C1 segment of cervical spinal cord (tissue), 14 donors: Measurements from ENCODE around the gene HSCB.
A peak's percentile ranks its signal among the peaks of the same experiment; 100 is the strongest.
"Not testable (repeated sequence)": the region's sequence is repeated elsewhere in the genome, so short reads cannot be mapped to it uniquely, and the experiment has no call there.

ENCODE experiments used
- DNase-seq, 14 donors: peaks; one replicate each; lab custom pipeline; 2025; lab: John Stamatoyannopoulos, UW

The HSCB gene

DNA sequence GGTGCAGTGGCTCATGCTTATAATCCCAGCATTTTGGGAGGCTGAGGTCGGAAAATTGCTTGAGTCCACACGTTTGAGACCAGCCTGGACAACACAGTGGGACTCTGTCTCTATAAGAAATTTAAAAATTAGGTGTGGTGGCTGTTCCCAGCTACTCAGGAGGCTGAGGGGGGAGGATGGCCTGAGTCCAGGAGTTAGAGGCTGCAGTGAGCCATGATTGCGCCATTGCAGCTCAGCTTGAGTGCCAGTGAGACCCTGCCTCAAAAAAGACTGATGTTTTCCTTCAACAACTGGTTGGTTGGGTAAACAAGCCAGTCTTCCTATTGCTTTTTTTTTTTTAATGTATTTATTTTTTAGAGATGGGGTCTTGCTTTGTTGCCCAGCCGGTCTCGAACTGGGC is 49.3 kb downstream of the HSCB start:
- no peak for DNase-seq

DNA sequence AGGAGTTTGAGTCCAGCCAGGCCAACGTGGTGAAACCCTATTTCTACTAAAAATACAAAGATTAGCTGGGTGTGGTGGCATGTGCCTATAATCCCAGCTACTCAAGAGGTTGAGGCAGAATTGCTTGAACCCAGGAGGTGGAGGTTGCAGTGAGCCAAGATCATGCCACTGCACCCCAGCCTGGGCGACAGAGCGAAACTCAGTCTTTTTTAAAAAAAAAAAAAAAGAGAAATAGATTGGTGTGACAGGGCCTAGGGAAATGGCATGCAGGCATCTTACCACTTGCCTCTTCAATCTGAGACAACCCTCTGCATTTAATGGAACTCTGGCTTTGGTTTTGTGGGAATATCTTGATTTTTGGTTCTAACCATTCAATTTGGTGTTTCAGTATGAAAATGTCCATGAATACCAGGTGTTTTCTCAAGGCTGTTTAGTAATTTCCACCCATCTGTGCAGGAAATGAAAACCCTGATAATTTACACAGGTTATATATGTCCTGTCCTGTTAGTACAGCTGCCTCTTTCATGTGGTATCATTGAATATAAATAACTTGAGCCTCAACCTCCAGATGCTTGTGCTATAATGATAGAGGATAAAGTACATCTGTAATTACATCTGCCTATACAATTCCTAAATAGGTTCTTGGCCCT is 50.1 kb downstream of the HSCB start:
- DNase-seq, result no peak

DNA sequence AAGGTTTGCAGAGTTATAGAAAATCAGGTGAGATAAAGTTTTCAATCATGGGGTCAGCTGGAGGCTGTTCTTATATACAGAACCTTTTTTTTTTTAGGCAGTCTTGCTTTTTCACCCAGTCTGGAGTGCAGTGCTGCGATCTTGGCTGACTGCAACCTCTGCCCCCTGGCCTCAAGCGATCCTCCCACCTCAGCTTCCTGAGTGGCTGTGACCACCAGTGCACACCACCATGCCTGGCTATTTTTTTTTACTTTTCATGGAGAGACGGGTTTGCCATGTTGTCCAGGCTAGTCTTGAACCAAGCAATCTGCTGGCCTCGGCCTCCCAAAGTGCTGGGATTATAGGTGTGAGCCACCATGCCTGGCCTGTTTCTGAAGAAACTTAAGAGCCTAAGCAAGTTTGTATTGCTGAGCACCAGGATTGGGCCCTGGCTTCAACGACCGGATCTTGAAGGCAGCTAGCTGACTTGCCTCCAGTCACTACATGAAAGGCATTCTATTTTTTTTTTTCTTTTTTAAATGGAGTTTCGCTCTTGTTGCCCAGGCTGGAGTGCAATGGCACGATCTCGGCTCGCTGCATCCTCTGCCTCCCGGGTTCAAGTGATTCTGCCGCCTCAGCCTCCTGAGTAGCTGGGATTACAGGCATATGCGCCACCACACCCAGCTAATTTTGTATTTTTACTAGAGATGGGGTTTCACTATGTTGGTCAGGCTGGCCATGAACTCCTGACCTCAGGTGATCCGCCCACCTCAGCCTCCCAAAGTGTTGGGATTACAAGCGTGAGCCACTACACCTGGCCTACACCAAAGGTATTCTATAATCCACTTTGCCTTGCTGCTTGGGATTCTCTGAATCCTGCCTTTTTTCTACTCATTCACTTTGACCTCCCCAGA is 50.9 kb downstream of the HSCB start:
- no peak for DNase-seq

DNA sequence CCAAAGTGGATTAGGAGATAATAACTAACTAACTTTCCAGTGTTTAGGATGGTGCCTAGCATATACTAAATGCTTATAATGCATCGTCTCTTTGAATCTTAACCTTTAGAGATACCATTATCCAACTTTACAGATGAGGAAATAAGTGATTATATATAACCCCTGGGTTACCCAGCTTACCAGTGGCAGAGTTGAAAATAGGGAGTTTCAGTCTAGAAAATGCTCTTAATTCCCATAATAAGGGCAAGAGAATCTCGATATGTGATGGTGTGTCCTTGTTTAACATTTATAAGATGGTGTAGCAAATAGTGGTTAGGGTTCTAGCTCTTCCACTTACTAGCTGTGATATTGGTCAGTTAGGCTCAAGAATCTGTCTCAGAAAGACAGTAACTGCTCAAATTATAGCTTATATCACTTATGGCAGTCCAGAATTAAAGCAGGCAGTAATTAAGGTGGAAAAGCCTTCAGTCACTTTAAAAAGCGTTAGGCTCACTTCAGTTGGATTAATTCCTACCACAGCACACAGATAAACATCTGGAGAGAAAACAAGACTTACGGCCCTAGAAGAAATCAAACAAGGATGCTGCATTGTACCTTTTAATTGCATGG is 52.2 kb downstream of the HSCB start:
- DNase-seq, result no peak

DNA sequence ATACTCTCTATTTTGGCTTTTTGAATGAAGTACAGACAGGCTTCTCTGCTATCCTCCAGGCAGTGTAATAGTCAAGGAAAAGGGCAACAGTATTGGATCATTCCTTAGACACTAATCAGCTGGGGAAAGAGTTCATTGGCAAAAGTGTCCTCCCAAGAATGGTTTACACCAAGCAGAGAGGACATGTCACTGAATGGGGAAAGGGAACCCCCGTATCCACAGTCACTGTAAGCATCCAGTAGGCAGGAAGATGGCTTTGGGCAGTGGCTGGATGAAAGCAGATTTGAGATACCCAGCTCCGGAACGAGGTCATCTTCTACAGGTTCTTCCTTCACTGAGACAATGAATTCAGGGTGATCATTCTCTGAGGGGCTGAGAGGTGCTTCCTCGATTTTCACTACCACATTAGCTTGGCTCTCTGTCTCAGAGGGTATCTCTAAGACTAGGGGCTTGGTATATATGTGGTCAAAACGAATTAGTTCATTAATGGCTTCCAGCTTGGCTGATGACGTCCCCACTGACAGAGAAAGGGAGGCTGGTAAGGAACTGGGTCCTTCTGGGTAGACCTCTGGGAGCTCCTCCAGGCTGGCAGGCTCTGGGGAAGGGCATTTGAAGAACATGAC is 53.3 kb downstream of the HSCB start:
- no peak for DNase-seq

DNA sequence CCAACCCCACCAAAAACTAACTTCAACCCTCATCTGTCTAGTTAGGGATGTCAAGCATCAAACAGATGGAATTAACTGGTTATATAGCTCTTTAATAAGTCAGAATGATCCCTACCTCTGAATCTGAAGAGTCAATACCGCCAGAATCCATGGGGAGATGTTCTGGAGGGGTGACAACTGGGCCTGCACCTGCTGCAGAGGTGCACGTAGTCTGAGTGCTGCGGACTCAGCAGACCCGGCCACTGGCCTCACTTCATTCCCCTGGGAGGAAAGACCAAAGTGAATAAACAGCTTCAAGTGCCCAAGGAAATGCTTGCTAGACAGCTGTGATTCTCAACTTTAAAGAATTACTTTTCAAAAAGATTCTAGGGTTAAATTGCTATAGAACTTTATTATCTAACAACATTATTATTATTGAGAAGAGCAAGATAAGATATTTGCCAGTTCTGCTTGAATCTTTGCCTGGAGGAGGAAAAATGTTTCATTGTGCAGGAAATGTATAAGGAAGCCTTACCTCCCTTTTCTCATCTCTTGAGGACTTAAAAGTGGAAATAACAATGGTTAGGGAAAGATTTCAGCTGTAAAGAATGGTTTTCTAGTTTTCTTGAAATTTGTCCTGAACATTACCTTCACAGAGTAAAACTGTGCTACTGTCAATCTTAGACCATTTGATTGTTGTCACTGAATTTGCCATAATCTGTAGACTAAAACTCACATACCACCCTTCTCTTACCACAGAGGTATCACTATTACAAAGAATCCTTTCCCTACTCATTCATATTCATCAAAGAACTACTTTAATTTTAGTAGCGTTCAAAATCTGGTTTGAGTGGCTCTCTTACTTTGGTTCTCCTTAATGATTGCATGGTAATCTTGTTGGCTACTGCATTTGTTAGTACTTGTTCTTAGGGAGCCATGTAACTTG is 54.4 kb downstream of the HSCB start:
- DNase-seq, result no peak

DNA sequence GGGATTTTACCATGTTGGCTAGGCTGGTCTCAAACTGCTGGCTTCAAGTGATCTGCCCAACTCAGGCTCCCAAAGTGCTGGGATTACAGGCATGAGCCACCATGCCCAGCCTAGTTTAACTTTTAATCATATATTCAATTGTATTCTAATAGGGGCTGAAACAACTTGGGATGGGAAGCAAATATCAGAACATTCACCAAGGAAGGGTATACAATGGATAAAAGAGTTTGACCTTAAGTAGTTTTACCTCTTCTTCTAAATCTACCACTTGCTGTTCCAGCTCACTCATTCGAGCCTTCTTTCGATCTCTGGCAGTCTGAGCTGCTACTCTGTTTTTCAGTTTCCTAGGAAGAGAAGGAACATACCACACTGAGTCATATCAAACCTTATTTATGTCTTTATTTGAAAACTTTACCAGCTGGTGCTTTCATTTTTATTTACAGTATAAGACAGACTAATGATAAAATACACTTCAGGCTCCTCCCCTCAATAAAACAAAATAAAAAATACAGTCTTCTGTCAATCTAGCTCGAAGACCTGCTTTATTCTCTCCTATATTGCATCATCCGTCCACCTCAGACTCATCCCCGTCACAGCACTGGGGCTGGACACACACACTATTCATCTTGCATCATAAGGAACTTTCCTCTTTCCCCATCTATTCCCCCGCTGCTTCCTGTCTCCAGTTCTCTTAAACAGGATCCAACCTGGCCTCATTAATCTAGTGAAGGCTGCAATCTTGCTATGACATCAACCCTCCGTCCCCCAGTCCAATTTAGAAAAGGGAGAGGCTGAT is 57.2 kb downstream of the HSCB start:
- DNase-seq, result peak in 3 of 14 donors; percentile 11 to 24 (median 14)

DNA sequence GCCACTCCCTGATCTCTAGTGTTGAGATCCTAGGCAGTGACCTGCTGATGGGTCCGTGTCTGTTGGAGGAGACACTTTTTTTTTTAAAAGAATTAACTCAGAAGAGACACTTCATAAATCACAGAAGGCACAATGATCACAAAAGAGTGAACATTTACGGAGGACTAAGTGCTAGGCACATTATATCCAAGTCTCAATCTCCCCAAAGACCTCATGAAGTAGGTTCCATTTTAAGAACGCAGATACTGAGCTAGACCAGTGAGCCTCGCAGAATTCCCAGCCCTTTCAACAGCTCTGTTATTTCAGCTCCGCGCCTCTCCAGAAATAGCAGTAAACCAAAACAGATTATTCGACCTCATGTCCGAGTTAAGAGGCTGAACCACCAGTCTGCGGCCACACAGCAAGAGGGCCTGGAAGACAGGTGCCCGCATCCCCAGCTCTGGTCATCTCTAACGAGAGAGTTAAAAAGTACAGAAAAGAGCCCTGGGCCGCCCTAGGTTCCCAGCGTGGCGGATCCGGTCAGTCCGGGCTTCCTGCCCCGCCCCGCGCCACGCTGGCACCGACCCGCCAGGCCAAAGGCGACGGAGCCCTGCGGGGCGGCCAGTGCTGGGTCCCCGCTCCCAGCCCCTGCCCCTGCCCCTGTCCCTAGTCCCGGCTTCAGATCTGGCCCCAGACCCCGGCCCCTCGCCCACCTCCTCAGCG is 57.9 kb downstream of the HSCB start:
- peak in 8 of 14 donors; percentile 35 to 71 (median 62) for DNase-seq

DNA sequence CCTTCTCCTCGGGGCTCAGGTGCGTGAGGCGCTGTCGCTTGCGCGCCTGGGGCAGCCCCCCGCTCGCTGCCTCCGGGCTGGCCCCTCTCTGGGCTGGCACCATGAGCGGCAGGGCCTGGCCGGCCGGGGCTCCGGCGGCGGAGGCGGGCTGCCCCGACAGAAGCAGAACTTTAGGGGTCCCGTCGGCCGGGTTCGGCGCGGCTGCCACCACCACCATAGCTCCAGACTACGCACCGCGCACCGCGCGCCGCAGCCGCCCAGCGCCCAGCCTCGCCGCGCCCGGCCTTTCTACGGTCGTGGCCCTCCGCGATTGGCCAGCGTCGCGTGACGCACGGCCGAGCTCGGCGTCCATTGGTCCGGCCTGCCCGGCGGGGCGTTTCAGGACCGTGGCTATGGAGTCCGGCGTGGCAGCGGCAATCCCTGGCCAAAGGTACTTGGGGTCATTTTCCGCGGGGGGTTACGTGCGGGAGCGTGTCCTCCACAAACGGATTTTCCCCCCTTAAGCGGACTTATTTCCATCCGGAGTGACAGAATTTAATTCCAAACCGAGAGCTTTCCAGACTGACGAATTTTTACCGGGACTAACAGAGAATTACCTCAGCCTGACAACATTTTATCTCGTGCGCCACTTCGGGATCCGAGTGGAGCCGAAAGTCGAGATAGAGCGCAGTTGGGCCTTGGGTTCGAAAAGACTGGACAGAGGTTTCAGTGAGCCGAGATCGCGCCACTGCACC is 58.6 kb downstream of the HSCB start, which contains the start of gene XBP1:
Gene XBP1, minus strand, starts transcription at position 262 of the 734 bp plus-strand sequence.
- DNase-seq, result peak; percentile 61 to 97 (median 86)

DNA sequence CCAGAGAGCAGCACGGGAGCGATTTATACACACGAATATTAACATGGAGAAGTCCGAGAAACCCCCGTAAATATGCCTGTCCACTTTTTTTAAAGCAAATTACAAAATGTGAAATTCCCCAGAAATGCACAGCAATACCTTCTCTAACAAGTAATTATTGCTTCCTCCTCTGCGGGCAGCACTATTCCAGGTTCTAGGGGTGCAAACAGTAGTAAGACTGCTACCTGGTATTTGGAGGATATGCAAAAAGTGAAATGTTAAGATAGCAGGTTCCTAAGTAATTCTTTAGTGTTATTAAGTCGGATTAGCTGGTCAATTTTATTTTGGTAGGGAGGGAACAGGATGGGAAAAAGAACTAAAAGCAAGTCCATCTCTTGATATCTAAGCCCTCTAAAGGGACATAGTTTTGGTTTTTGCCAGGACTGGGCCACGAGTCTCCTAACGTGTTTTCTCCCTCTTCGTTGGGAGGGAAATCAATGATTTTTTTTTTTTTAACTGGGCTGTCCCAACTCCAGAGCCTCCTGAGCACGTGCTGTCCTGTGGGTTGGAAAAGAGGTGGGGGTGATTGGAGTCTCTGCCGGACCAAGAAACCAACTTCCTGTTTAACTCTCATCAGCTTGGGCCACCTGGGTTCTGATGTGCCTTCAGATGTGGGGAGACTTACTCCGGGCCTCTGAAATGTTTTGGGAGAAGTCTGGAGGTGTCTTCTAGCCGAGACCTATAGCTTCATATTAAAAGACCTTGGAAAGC is 60.2 kb downstream of the HSCB start:
- DNase-seq, result no peak

DNA sequence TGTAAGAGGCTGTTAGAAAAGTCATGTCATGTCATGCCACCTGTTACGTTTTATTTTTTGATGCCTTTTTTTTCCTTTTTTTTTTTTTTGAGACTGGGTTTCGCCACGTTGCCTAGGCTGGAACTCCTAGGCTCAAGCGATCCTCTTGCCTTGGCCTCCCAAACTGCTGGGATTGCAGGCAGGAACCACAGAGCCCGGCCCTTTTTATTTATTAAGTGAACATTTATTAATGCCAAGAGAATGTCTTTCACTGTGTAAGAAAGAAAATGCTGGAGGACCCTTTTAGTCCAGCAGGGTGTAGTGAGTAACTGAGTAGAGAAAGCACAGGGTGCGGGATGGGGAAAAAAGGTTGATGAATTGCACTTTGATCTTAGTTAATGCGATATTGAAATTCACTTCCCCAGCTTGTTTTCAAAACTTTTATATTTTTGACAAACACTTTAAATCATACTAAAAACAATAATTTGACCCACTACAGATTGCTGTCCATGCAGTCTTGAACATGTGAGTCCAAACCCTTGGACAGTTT is 60.8 kb downstream of the HSCB start:
- DNase-seq, result no peak

DNA sequence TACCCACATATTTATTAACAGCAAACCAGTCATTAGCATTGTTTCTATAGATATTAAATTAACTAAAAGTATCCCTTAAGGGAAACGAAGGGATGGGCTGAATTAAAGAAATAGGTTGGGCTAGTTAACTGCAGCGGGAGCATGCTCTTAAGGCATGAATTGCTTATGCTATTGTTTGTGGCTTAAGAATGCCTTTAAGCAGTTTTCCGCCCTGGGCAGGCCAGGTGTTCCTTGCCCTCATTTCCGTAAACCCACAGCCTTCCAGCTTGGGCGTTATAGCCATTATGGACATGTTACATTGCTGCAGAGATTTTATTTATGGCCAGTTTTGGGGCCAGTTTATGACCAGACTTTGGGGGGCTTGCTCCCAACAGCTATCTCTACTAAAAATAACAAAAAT is 63.6 kb downstream of the HSCB start:
- not testable (repeated sequence) for DNase-seq
